Kidney (tissue), 14 donors: Measurements from ENCODE around the gene PCNX2. TPM values are rescaled to one million over a fixed set of nuclear protein-coding genes. Genes with fewer than 3 reads are reported as not detected.

ENCODE experiments used
- DNase-seq, 5 donors: peaks; one replicate each; pipeline ENCODE4 v3.0.0-alpha.2; 2013 to 2020
- FAIRE-seq: peaks from 2 replicates; lab custom pipeline; 2012; peaks lifted over from hg19 to GRCh38; lab: Jason Lieb, UNC
- H3K27ac ChIP-seq, 2 donors: one replicate each; pipeline ENCODE4 v1.7.0; 2013; ENCODE audit warnings: low read depth in 2 of 2, low read length in 2 of 2, inconsistent platforms in 1 of 2
- H3K27me3 ChIP-seq: one replicate; pipeline ENCODE4 v1.7.1; 2013; ENCODE audit warnings: low read length, inconsistent platforms; ENCODE audit not compliant: control insufficient read depth, insufficient read depth
- H3K36me3 ChIP-seq, 3 donors: one replicate each; pipeline versions ENCODE4 v1.7.0 to v1.7.1; 2013; ENCODE audit warnings: low read length in 3 of 3, control low read depth in 1 of 3, inconsistent platforms in 1 of 3; ENCODE audit not compliant: insufficient read depth in 3 of 3, control insufficient read depth in 2 of 3
- H3K4me1 ChIP-seq, 3 donors: one replicate each; pipeline versions ENCODE4 v1.7.0 to v1.7.1; 2013; ENCODE audit warnings: low read length in 3 of 3, inconsistent platforms in 1 of 3, low read depth in 1 of 3; ENCODE audit not compliant: control insufficient read depth in 2 of 3, insufficient read depth in 2 of 3
- H3K4me3 ChIP-seq, 3 donors: one replicate each; pipeline versions ENCODE4 v1.7.0 to v1.8.1; 2013; ENCODE audit warnings: low read length in 3 of 3, control low read depth in 1 of 3, inconsistent platforms in 1 of 3
- H3K9ac ChIP-seq, 3 donors: one replicate each; pipeline versions ENCODE4 v1.7.0 to v1.7.1; 2013; ENCODE audit warnings: low read length in 3 of 3, control low read depth in 1 of 3, inconsistent platforms in 1 of 3
- H3K9me3 ChIP-seq, 3 donors: one replicate each; pipeline versions ENCODE4 v1.7.0 to v1.7.1; 2013; ENCODE audit warnings: low read length in 3 of 3, control low read depth in 1 of 3, inconsistent platforms in 1 of 3; ENCODE audit not compliant: control insufficient read depth in 2 of 3, insufficient read depth in 1 of 3
- intact Hi-C: fragments of 100-400 bp; cut with DNase I; formaldehyde crosslinking; loops from one replicate; pipeline ENCODE4 v1.11.1; 2022
- polyA plus RNA-seq: library from polyadenylated mRNA; stranded (reverse); fragments of 350-450 nt; fragmentation: Illumina TruSeq; extraction: RNeasy Lipid Tissue Mini Kit (QIAGEN cat#74804); gene quantifications from one replicate; pipeline ENCODE4 v1.2.3, GENCODE V29; 2014; ENCODE audit warnings: low read depth, low replicate concordance; ENCODE audit not compliant: insufficient read depth
- total RNA-seq: library from RNA; stranded (reverse); fragmentation: NEBNext Ultra II Directional; extraction: Animal tissue kit (Norgen Biotek cat#: 25700); gene quantifications from one replicate; pipeline ENCODE4 v1.2.1, GENCODE V29; 2021
- TF ChIP-seq, protein P1 (sequence below): IDR thresholded peaks from 3 replicates; pipeline ENCODE4 v1.5.1; 2012; ENCODE audit warnings: mild to moderate bottlenecking, moderate library complexity, borderline replicate concordance; ENCODE audit not compliant: insufficient read depth; ENCODE audit errors: extremely low read depth
- donor health status: control.
- donor health status: control.
- donor health status: control.
- donor health status: control.
- donor health status: control.
- donor health status: DM: yes; HTN: yes; CAD: no.
- donor health status: Normal renal cell carcinoma (clear cell type).

Gene PCNX2
- total and polyA plus RNA-seq, 2 donors from 2014 or later: 5.2 to 29.2 TPM

DNA sequence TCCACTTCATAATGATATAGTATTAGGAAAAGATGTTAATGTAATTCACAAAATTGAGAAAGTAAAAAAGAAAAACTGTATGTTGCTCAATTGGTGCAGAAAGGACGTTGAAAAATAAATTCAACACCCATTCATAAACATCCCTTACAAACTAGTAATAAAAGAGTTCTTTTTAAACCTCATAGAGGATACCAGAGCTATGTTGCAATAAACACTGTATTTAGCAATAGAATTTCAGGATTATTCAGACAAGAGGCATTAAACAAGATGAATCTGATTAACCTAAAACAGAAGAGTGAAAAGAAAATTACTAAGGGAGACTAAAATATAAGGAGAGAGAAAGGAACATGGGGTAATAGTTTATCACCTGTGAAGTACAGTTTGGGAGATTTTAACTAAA lies 190.3 kb downstream of the PCNX2 start:
- FAIRE-seq (no peak), DNase-seq (no peak)
- Histone ChIP-seq H3K27ac (no peak overlapping the region), H3K36me3 (no peaks in the 10 kb centered on the region), H3K27me3 (no peaks in the 10 kb centered on the region), H3K9ac (no peak overlapping the region), H3K9me3 (no peaks in the 10 kb centered on the region), H3K4me3 (no peak overlapping the region), H3K4me1 (no peaks in the 10 kb centered on the region)
- TF ChIP-seq, protein P1, sequence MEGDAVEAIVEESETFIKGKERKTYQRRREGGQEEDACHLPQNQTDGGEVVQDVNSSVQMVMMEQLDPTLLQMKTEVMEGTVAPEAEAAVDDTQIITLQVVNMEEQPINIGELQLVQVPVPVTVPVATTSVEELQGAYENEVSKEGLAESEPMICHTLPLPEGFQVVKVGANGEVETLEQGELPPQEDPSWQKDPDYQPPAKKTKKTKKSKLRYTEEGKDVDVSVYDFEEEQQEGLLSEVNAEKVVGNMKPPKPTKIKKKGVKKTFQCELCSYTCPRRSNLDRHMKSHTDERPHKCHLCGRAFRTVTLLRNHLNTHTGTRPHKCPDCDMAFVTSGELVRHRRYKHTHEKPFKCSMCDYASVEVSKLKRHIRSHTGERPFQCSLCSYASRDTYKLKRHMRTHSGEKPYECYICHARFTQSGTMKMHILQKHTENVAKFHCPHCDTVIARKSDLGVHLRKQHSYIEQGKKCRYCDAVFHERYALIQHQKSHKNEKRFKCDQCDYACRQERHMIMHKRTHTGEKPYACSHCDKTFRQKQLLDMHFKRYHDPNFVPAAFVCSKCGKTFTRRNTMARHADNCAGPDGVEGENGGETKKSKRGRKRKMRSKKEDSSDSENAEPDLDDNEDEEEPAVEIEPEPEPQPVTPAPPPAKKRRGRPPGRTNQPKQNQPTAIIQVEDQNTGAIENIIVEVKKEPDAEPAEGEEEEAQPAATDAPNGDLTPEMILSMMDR: no peak
- intact Hi-C loops: no loop called here

DNA sequence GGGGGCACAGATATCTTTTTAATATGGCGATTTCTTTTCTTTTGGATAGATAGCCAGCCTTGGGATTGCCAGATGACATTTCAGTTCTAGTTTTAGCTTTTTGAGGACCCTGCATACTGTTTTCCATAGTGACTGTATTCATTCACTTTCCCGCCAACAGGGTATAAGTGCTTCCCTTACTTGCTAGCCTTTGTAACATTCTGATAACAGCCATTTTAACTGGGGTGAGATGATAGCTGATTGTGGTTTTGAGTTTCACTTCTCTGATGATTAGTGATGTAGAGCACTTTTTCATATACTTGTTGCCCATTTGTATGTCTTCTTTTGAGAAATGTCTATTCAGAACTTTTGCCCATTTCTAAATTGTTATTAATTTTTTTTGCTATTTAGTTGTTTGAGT lies 193.2 kb downstream of the PCNX2 start:
- Histone ChIP-seq H3K36me3 (no peaks in the 10 kb centered on the region), H3K27me3 (no peaks in the 10 kb centered on the region), H3K9ac (no peak overlapping the region), H3K4me1 (no peaks in the 10 kb centered on the region), H3K4me3 (no peak overlapping the region), H3K9me3 (no peaks in the 10 kb centered on the region), H3K27ac (no peak overlapping the region)
- intact Hi-C loops: no loop called here
- no peak for DNase-seq
- no peak for FAIRE-seq
- TF ChIP-seq, protein P1: no peak

DNA sequence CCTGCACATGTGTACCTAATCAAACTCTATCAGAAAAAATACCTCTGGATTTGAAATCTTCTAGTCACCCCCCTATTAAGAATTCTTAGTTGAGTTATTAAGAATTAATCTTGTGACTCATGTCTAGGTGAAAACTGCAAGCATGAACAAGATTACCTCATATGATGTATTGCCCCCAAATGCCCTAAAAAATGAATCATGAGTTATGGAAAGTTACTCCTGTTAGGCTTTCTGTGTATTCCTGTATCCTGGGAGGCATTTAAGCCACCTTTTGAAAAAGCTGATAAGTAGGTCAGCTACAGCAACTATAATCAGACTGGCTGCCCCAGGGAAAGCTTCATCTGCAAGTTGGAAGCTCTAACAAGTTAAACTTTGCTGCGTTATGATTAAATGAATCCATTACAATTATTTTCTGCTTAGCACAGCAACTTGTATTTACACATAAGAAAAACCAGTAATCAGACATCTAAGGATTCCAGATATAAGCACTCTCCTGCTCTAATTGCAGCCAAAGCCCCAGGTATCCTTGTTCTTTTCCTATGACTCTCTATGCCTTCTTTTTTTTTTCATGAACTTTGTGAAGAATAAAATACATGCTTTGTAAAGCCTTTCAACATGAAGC lies 197.5 kb downstream of the PCNX2 start:
- FAIRE-seq (no peak), DNase-seq (no peak)
- no peaks in the 10 kb centered on the region for H3K9me3 ChIP-seq
- TF ChIP-seq, protein P1: no peak
- no peak overlapping the region for H3K27ac ChIP-seq
- H3K4me1 ChIP-seq: no peaks in the 10 kb centered on the region
- intact Hi-C loops: no loop called here
- H3K4me3 ChIP-seq: no peak overlapping the region
- no peaks in the 10 kb centered on the region for H3K36me3 ChIP-seq
- no peaks in the 10 kb centered on the region for H3K27me3 ChIP-seq
- H3K9ac ChIP-seq: no peak overlapping the region

DNA sequence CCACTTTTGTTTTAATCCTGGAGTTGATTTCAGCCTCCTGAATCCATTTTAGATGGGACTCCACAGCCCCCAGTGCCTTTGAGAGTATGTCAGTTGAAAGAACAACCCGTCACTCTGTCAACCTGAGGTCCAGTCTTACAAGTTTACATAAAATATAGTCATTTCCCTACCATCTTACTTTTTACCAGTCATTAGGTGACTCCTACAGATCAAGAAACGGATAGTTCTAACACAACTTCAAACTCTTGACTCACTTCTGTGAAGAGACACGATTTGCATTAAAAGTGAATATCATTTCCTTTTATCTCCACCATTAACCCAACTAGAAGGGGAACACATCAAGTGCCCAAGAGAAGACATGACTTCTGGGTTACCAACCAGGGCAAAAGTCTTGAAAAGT lies 198.0 kb downstream of the PCNX2 start:
- intact Hi-C loops: no loop called here
- no peak overlapping the region for H3K4me3 ChIP-seq
- no peaks in the 10 kb centered on the region for H3K27me3 ChIP-seq
- DNase-seq (no peak), FAIRE-seq (no peak)
- no peaks in the 10 kb centered on the region for H3K36me3 ChIP-seq
- H3K4me1 ChIP-seq: no peaks in the 10 kb centered on the region
- H3K9me3 ChIP-seq: no peaks in the 10 kb centered on the region
- TF ChIP-seq, protein P1: no peak
- H3K27ac ChIP-seq: no peak overlapping the region
- H3K9ac ChIP-seq: no peak overlapping the region
